Right lobe of liver (tissue), 6 donors: ENCODE measurements around the gene ADGRF3. TPM values are rescaled to one million over a fixed set of nuclear protein-coding genes. Genes with fewer than 3 reads are reported as not detected.
A peak's percentile ranks its signal among the peaks of the same experiment; 100 is the strongest.

Experiments
- ATAC-seq, 4 donors: fragments of 200-7000 bp; cut with Tn5 transposase; one replicate each; pipeline ENCODE4 v1.9.1; 2020; ENCODE audit warnings: mild to moderate bottlenecking in 4 of 4, moderate library complexity in 4 of 4
- DNase-seq, 3 donors: peaks; one replicate each; pipeline ENCODE4 v3.0.0-alpha.2; 2020
- H3K27ac ChIP-seq, 3 donors: fragments of 200-600 bp; one replicate each; pipeline ENCODE4 v1.8.0; 2022
- H3K27me3 ChIP-seq, 2 donors: fragments of 200-600 bp; one replicate each; pipeline ENCODE4 v1.8.0; 2022
- H3K36me3 ChIP-seq, 4 donors: fragments of 200-600 bp; sonication (generic) in 1 of 4; one replicate each; pipeline versions ENCODE4 v1.5.1 to v1.8.0; 2017 to 2022; ENCODE audit warnings: control low read depth in 1 of 4
- H3K4me1 ChIP-seq, 4 donors: fragments of 200-600 bp; sonication (generic) in 1 of 4; one replicate each; pipeline versions ENCODE4 v1.5.1 to v1.8.0; 2017 to 2022; ENCODE audit warnings: control low read depth in 1 of 4
- H3K4me3 ChIP-seq, 3 donors: fragments of 200-600 bp; one replicate each; pipeline ENCODE4 v1.8.0; 2022
- H3K9me3 ChIP-seq, 4 donors: fragments of 200-600 bp; sonication (generic) in 1 of 4; one replicate each; pipeline versions ENCODE4 v1.5.1 to v1.8.0; 2017 to 2022; ENCODE audit warnings: control low read depth in 1 of 4
- POLR2A ChIP-seq: fragments of 450-650 bp; IDR thresholded peaks from one replicate; pipeline ENCODE4 v1.6.1; 2017; ENCODE audit warnings: antibody characterized with exemption, mild to moderate bottlenecking
- whole genome bisulfite sequencing: methylation state at CpG from one replicate; pipeline ENCODE4 v1.1.6; 2018; ENCODE audit warnings: low coverage, low lambda C conversion rate; ENCODE audit not compliant: insufficient coverage; ENCODE audit errors: missing lambda C conversion rate; 5-methylcytosine and 5-hydroxymethylcytosine counted together
- intact Hi-C, 2 donors: fragments of 100-400 bp; cut with DNase I; formaldehyde crosslinking; loops; one replicate each; pipeline versions ENCODE4 v1.11.2 to v1.14.1; 2022
- total RNA-seq, 6 experiments: library from RNA; depleted of rRNA in 2 of 6; stranded (reverse); fragments of >200 nt in 2 of 6; fragmentation: NEBNext Ultra II Directional in 3 of 6; extraction: Animal tissue kit (Norgen Biotek cat#: 25700) in 3 of 6; gene quantifications; one replicate each; pipeline versions ENCODE4 v1.1.0 to v1.2.4, GENCODE V29; 2016 to 2023
- TF ChIP-seq, protein P1 (sequence below), 4 donors: fragments of 200-600 bp in 3 of 4; fragments of 450-650 bp in 1 of 4; IDR thresholded peaks; one replicate each; pipeline versions ENCODE4 v1.5.1 to v1.8.0; 2016 to 2022; ENCODE audit warnings: antibody characterized with exemption in 4 of 4, mild to moderate bottlenecking in 2 of 4
- donor health status: DM: no; HTN: yes; CAD: no.
- donor health status: DM: no; HTN: no; CAD: no.
- donor health status: DM: no; HTN: no; CAD: no.
- donor health status: DM: no; HTN: yes; CAD: no.
- donor health status: DM: no; HTN: yes; CAD: no.

Gene ADGRF3
- total RNA-seq, 6 experiments from 2014 or later: 0.07 to 0.51 (median 0.15) TPM; not detected in 3

DNA sequence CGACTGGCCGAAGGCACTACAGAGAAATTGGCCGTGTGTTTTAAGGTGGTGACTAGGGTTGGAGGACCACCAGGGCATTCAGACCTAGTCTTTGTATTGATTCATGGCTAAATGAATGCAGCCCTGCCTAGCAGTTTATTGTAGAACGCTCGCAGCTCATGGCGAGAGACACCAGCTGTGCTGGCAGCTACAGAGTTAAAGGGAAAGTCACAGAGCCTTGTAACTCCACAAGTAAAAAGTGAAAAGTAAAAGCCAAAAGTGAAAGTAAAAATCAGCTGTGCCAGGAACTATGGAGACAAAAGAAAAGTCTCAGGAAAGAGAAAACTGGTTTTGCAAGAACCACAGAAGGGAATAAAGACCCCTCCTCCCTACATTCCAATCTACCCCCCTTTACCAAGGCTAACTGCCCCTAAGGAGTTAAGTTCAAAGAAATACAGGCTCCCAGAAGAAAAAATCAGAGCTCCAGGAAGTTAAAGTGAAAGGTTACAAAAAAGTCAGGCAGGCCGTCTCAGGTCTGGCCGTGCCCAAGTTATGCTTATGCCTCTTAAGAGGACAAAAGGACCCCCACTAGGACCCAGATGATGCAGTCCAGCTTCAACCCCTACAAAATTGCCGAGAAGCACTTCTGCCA lies 47.0 kb downstream of the ADGRF3 start:
- intact Hi-C loops: no loop called here
- Histone ChIP-seq H3K4me1 (no peaks in the 10 kb centered on the region), H3K9me3 (no peaks in the 10 kb centered on the region), H3K27me3 (no peaks in the 10 kb centered on the region), H3K4me3 (peak overlapping the region; percentile 44 to 69 (median 65)), H3K36me3 (no peaks in the 10 kb centered on the region), H3K27ac (peak overlapping the region; percentile 60 to 89 (median 83))
- ATAC-seq (peak; percentile 76 to 81 (median 78)), DNase-seq (no peak)
- under 1% methylated on average over 9 of the region's 9 CpGs for WGBS
- TF ChIP-seq POLR2A: no peak
- TF ChIP-seq, protein P1, sequence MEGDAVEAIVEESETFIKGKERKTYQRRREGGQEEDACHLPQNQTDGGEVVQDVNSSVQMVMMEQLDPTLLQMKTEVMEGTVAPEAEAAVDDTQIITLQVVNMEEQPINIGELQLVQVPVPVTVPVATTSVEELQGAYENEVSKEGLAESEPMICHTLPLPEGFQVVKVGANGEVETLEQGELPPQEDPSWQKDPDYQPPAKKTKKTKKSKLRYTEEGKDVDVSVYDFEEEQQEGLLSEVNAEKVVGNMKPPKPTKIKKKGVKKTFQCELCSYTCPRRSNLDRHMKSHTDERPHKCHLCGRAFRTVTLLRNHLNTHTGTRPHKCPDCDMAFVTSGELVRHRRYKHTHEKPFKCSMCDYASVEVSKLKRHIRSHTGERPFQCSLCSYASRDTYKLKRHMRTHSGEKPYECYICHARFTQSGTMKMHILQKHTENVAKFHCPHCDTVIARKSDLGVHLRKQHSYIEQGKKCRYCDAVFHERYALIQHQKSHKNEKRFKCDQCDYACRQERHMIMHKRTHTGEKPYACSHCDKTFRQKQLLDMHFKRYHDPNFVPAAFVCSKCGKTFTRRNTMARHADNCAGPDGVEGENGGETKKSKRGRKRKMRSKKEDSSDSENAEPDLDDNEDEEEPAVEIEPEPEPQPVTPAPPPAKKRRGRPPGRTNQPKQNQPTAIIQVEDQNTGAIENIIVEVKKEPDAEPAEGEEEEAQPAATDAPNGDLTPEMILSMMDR (IDR thresholded peaks at IDR 0.05): no peak

DNA sequence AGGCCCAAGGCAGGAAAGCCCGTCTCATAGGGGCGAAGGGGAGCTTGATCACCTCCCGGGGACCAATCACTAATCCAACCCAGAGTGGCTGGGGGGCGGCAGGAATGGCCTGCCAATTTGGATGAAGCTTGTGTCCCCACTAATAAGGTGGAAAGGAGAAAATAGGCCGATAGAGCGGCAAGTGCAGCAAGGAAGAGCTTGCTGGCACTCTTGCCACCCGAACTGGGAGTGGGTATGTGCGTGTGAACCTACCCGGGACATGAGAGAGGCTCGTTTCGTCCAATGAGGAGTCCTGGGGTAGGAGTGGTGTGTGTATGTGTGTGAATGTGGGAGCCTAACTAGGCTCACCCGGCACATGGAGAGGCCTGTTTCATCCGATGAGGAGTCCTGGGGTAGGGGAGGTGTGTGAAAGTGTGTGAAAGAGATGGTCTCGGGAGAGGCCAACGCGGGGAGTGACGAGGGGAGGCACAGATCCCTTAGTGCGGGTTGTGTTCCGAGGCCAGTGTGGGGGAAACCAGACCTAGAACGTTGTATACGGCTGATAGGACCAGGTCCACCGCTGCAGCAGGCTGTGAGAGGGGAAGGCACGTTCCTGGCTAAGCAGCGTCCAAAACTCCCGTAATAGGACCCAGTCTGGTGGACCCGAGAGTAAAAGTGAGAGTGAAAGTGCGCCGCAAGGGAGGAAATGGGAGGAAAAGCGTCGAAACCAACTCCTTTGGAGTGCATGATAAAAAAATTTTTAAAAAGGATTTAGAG lies 47.8 kb downstream of the ADGRF3 start:
- intact Hi-C loops: no loop called here
- Histone ChIP-seq H3K9me3 (no peaks in the 10 kb centered on the region), H3K4me1 (no peaks in the 10 kb centered on the region), H3K27ac (peak overlapping the region; percentile 60 to 89 (median 83)), H3K4me3 (peak overlapping the region; percentile 44 to 69 (median 65)), H3K27me3 (no peaks in the 10 kb centered on the region), H3K36me3 (no peaks in the 10 kb centered on the region)
- ATAC-seq (peak; percentile 79 to 90 (median 81)), DNase-seq (peak in 2 of 3 donors; percentile 39 to 70)
- TF ChIP-seq, protein P1 (IDR thresholded peaks at IDR 0.05): no peak
- no peak for TF ChIP-seq POLR2A
- WGBS: under 1% methylated on average over 24 of the region's 30 CpGs

DNA sequence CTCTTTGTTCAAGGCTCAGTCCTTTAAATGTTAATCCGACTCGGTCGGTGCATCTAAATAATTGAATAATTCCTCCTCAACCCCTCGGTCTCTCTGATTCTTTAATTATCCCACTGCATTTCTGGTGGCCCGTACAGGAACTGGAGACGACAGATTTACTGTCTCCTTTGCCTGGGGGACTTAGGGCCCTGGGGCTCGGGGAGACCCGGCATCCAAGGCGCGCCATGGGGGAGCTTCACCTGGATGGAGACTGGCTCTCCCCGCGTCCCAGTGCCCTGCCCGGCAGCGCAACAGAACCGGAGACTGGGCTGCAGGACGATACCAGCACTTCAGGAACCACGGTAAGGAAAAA lies 48.3 kb downstream of the ADGRF3 start:
- Histone ChIP-seq H3K27me3 (no peaks in the 10 kb centered on the region), H3K27ac (peak overlapping the region; percentile 60 to 89 (median 83)), H3K4me3 (peak overlapping the region in 2 of 3 donors; percentile 65 to 69), H3K4me1 (no peaks in the 10 kb centered on the region), H3K9me3 (no peaks in the 10 kb centered on the region), H3K36me3 (no peaks in the 10 kb centered on the region)
- DNase-seq (no peak), ATAC-seq (peak in 1 of 4 donors; percentile 13)
- WGBS: 55% methylated on average over 9 of the region's 17 CpGs
- intact Hi-C loops: no loop called here
- no peak for TF ChIP-seq POLR2A
- TF ChIP-seq, protein P1 (IDR thresholded peaks at IDR 0.05): no peak

DNA sequence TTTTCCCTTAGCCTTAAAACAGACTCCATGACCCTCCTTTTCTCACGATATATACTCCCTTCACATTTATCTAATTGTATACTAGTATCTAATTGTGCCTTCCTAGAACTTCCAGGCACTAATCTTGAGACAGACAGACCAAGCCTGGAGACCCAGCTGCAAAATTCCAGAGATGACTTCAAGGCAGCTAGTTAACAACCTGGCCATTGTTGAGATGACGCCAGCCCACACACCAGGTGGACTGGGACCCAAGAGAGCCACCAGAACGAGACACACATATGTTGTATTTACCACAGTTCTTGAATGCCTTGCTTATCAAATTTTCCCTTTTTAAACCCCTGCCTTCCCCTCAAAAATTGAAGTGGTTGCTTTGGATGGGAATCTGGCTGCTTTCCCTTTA lies 49.5 kb downstream of the ADGRF3 start:
- H3K27me3 ChIP-seq: no peaks in the 10 kb centered on the region
- intact Hi-C loops: no loop called here
- no peaks in the 10 kb centered on the region for H3K36me3 ChIP-seq
- DNase-seq (no peak), ATAC-seq (no peak)
- WGBS: 87% methylated on average over 3 of the region's 3 CpGs
- no peaks in the 10 kb centered on the region for H3K9me3 ChIP-seq
- H3K27ac ChIP-seq: no peak overlapping the region
- no peak overlapping the region for H3K4me3 ChIP-seq
- TF ChIP-seq, protein P1 (IDR thresholded peaks at IDR 0.05): no peak
- TF ChIP-seq POLR2A: no peak
- no peaks in the 10 kb centered on the region for H3K4me1 ChIP-seq
